Sigmoid colon (tissue), 4 donors: Measurements from ENCODE around the gene PTPRD.

Source experiments
- EP300 ChIP-seq, 4 donors: sonication (generic); formaldehyde crosslinking; IDR thresholded peaks; one replicate each; pipeline ENCODE4 v1.6.1; 2017; ENCODE audit warnings: antibody characterized with exemption in 4 of 4
- POLR2A ChIP-seq, 2 donors: fragments of 450-650 bp; IDR thresholded peaks; one replicate each; pipeline ENCODE4 v1.6.1; 2016; ENCODE audit warnings: antibody characterized with exemption in 2 of 2, mild to moderate bottlenecking in 2 of 2, moderate library complexity in 2 of 2
- POLR2AphosphoS5 ChIP-seq, 4 donors: sonication (generic); formaldehyde crosslinking; IDR thresholded peaks; one replicate each; pipeline ENCODE4 v1.6.1; 2017; ENCODE audit warnings: antibody characterized with exemption in 4 of 4
- TF ChIP-seq, protein P1 (sequence below), 4 experiments: fragments of 450-650 bp in 3 of 4; fragments of 200-600 bp in 1 of 4; IDR thresholded peaks; one replicate each; pipeline ENCODE4 v1.5.1; 2016 to 2019; ENCODE audit warnings: antibody characterized with exemption in 4 of 4, mild to moderate bottlenecking in 3 of 4, moderate library complexity in 2 of 4

- TF ChIP-seq POLR2A (IDR thresholded peaks at IDR 0.05): no peak
- TF ChIP-seq, protein P1, sequence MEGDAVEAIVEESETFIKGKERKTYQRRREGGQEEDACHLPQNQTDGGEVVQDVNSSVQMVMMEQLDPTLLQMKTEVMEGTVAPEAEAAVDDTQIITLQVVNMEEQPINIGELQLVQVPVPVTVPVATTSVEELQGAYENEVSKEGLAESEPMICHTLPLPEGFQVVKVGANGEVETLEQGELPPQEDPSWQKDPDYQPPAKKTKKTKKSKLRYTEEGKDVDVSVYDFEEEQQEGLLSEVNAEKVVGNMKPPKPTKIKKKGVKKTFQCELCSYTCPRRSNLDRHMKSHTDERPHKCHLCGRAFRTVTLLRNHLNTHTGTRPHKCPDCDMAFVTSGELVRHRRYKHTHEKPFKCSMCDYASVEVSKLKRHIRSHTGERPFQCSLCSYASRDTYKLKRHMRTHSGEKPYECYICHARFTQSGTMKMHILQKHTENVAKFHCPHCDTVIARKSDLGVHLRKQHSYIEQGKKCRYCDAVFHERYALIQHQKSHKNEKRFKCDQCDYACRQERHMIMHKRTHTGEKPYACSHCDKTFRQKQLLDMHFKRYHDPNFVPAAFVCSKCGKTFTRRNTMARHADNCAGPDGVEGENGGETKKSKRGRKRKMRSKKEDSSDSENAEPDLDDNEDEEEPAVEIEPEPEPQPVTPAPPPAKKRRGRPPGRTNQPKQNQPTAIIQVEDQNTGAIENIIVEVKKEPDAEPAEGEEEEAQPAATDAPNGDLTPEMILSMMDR (IDR thresholded peaks at IDR 0.05): no peak
- TF ChIP-seq EP300 (IDR thresholded peaks at IDR 0.05): no peak
- no peak for TF ChIP-seq POLR2AphosphoS5 (IDR thresholded peaks at IDR 0.05)
Measured at GRCh38 chr9:8351436-8351835, 2261.4 kb downstream of the PTPRD start.
